ENCODE measurements around the gene CORO2A. TPM values are rescaled to one million over a fixed set of nuclear protein-coding genes. Genes with fewer than 3 reads are reported as not detected.
"Not testable (repeated sequence)": the region's sequence is repeated elsewhere in the genome, so short reads cannot be mapped to it uniquely, and the experiment has no call there.

CORO2A gene
- total RNA-seq, 1 donor, result 0.36 TPM

DNA sequence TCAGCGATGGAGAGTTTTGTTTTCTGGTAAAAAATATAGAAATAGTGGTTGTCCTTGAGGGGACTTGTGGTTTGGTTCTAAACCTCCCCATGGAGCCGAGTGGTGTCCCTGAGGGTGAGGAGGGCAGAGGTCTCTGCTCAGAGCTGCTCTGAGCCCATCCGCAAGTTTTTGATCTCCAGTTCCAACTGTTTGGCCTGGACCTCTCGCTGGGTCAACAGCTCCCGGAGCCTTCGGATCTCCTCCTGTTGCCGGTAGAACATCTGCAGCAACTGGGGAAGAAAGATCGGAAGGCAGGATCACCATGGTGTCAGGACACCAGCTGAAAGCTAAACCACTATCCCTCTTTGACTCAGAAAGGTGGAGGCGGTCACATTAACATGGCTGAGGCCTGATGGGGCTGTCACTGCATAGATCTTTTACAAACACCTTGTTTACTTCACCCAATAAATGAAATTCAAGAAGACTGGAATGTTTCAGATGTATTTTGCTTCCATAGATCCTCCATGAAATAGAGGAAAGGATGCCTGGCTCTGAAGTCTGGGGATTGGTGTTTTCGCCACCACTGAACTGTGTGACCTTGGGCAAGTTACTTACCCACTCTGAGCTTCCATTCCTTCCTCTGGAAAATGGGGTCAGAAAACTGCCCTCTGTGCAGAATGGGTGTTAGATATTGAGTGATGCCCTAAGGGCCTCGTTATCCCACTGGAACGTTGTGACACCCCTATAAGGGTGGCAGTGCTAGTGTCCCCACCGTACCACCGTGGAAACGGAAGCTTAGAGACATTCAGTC, 67.6 kb downstream of the CORO2A start:
- DNase-seq (ENCODE audit: low read depth), result no peak
- TF ChIP-seq, protein P1, sequence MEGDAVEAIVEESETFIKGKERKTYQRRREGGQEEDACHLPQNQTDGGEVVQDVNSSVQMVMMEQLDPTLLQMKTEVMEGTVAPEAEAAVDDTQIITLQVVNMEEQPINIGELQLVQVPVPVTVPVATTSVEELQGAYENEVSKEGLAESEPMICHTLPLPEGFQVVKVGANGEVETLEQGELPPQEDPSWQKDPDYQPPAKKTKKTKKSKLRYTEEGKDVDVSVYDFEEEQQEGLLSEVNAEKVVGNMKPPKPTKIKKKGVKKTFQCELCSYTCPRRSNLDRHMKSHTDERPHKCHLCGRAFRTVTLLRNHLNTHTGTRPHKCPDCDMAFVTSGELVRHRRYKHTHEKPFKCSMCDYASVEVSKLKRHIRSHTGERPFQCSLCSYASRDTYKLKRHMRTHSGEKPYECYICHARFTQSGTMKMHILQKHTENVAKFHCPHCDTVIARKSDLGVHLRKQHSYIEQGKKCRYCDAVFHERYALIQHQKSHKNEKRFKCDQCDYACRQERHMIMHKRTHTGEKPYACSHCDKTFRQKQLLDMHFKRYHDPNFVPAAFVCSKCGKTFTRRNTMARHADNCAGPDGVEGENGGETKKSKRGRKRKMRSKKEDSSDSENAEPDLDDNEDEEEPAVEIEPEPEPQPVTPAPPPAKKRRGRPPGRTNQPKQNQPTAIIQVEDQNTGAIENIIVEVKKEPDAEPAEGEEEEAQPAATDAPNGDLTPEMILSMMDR (IDR thresholded peaks at IDR 0.05; ENCODE audit: insufficient read depth, low read length), result no peak
- H3K4me3 ChIP-seq (ENCODE audit: low read depth, low read length), result no peak overlapping the region

DNA sequence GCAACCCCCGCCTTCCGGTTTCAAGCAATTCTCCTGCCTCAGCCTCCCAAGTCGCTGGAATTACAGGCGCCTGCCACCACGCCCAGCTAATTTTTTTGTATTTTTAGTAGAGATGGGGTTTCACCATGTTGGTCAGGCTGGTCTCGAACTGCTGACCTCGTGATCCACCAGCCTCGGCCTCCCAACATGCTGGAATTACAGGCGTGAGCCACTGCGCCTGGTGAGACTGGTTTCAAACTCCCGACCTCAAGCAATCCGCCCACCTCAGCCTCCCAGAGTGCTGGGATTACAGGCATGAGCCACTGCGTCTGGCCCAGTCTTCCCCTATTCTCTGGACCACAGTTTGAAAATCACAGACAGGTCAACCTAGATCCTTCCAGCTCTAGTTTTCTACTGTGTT, 68.3 kb downstream of the CORO2A start:
- DNase-seq (ENCODE audit: low read depth); H3K4me3 ChIP-seq (ENCODE audit: low read depth, low read length): not testable (repeated sequence)

DNA sequence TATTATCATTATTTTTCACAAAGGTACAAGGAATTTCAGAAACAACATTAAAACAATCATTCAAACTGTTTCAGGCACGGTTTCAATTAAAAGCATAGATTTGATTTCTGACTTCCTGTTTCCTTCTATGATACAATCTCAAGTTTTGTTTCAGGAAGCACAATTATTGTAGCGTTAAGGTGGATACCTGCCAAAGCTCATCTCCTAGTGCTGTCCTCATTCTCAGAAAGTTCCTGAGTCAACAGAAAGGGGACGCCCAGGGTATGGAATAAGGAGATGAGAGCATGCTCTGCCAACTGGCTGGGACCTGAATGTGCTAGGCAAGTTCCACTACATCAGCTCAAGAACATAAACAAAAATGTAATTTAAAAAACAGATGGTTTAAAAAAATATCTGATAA, 71.4 kb downstream of the CORO2A start:
- DNase-seq (ENCODE audit: low read depth), result no peak
- TF ChIP-seq, protein P1 (IDR thresholded peaks at IDR 0.05; ENCODE audit: insufficient read depth, low read length), result no peak
- H3K4me3 ChIP-seq (ENCODE audit: low read depth, low read length), result no peak overlapping the region

DNA sequence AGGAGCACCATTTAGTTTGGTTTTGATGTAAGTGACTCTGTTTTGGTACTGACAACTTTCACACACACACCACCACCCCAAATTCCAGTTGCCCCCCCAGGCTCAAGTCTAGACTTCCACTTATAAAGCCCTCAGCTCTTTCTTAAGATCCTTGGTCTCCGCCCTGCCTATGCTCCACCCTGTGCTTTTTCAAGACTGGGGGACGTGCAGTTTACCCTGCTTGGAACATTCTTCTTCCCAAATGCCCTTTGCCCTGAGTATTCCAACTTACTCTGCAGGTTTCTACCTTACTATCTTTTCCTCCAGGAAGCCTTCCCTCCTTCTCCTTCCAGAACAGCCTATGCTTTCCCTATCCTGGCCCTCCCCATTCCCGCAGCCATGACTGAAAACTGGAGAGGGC, 72.0 kb downstream of the CORO2A start:
- DNase-seq (ENCODE audit: low read depth), result no peak
- TF ChIP-seq, protein P1 (IDR thresholded peaks at IDR 0.05; ENCODE audit: insufficient read depth, low read length), result no peak

DNA sequence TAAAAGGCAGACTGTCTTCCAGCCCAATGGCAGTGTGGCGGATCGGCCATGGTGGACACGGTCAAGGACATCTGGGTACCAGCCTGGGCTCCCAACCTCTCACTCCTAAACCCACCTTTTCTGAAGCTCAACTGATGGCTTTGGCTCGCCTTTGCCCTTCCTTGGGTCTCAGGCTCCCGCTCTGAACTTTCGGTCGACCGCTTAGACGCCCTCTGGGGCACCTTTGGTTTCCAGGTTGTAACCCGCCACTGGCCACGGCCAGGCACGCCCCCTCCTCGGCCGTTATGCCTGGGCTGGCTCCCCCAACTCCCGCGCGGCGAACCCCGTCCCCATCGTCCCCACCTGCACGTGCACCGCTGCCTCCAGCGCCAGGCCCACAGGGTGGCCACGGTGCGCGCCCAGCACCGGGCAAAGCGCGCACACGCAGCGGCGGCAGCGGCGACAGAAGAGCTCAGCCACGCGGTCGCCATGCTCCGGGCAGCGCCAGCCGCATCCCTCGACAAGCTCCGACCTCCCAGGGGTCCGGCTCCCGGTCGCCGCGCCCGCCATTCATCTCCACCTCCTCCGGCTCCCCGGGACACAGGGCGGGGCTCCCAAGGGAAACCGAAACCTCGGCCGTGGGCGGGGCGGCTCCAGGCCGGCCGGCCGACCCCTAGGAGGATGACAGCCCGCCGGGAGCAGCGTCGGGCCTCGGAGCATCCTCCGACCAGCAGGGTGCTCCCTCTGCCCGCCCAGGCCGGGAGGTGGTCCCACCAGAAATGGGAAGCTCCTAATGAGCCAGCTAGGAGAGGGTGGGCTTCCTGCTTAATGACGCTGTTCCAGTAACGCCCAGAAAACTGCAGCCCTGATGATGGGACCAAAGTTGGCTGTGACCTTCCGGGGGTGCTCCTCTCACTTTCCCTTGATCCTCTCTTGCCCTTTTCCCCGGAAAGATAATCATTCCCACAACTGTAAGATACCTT, 73.5 kb downstream of the CORO2A start, which contains the start of gene TRIM14:
Gene TRIM14, minus strand, starts transcription at position 583 of the 962 bp plus-strand sequence. Its CDS starts 34 bp downstream, at position 549.
- TF ChIP-seq, protein P1 (IDR thresholded peaks at IDR 0.05; ENCODE audit: insufficient read depth, low read length), result no peak
- DNase-seq (ENCODE audit: low read depth), result peak; percentile 19
- H3K4me3 ChIP-seq (ENCODE audit: low read depth, low read length), result peak within 1 kb of the TSS; percentile 71

More for the DNA sequence above, 72.0 kb downstream of the CORO2A start:
- no peak overlapping the region for H3K4me3 ChIP-seq (ENCODE audit: low read depth, low read length)

DNA sequence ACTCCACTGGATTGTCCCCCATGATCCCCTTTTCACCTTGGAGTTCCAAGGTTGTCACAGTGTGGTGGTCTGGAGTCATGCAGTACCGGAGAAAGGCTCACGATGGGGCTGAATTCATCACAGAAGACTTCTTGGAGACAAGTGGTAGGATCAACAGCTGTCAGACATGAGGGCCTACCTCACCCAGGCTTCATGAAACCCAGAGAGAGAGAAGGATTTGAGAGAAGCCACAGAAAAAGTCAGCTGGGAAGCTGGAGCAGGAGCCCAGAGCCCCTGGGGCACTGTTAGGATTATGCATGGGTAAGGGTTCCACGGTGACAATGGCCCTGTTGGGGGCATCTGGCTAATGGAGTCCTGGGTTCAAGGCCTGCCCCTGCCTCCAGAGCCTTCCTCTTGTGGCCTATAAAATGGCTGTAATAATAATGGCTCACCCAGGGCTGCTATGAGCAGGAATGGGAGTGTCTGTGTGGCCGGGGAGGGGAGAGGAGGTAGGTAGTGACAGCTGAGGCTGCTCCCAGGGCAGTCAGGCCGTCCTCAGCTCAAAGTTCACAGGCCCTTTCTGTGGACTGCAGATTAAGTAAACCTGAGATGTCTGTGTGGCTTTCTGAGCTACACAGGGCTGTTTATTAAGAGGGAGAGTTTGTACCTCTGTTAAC, 74.3 kb downstream of the CORO2A start:
- no peak for DNase-seq (ENCODE audit: low read depth)
- peak overlapping the region; percentile 71 for H3K4me3 ChIP-seq (ENCODE audit: low read depth, low read length)
- TF ChIP-seq, protein P1 (IDR thresholded peaks at IDR 0.05; ENCODE audit: insufficient read depth, low read length), result no peak

DNA sequence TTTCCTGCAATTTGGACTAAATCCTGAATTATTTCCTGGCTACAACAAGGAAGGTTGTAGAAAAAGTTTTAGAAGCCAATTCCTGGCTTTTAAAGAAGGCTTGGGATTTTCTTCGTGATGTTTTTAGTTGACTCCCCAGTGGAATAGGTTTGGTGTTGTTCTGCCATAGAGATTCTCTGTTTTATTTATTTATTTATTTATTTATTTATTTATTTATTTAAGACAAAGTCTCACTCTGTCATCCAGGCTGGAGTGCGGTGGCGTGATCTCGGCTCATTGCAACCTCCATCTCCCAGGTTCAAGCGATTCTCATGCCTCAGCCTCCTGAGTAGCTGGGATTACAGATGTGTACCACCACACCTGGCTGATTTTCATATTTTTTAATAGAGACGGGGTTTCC, 75.3 kb downstream of the CORO2A start:
- DNase-seq (ENCODE audit: low read depth), result not testable (repeated sequence)

More for the DNA sequence above, 75.3 kb downstream of the CORO2A start:
- H3K4me3 ChIP-seq (ENCODE audit: low read depth, low read length), result not testable (repeated sequence)

Measured in fibroblast of the aortic adventitia (primary cell).